Common myeloid progenitor, CD34-positive (primary cell): ENCODE measurements around the gene MYO1B.
A peak's percentile ranks its signal among the peaks of the same experiment; 100 is the strongest.

Experiments
- CTCF ChIA-PET: fragments of 350-600 bp; sonication (Branson Sonifier 250); formaldehyde crosslinking; loops from one replicate; lab custom pipeline; 2021; ENCODE audit warnings: antibody characterized with exemption; lab: Charles Lee
- POLR2A ChIA-PET: fragments of 350-600 bp; sonication (Branson Sonifier 250); formaldehyde crosslinking; loops from one replicate; lab custom pipeline; 2021; ENCODE audit warnings: antibody characterized with exemption; lab: Charles Lee
- DNase-seq, 3 donors: peaks; one replicate each; pipeline versions ENCODE4 v3.0.0 to v3.0.0-alpha.2; 2013
- H3K27ac ChIP-seq, 2 experiments: 1 replicate in 1 of 2; 2 replicates in 1 of 2; pipeline ENCODE4 v1.7.0; 2013; ENCODE audit warnings: inconsistent platforms in 2 of 2, low read length in 2 of 2, mild to moderate bottlenecking in 2 of 2, low read depth in 1 of 2, moderate library complexity in 1 of 2; ENCODE audit not compliant: severe bottlenecking in 2 of 2, insufficient read depth in 1 of 2, poor library complexity in 1 of 2
- H3K27me3 ChIP-seq, 5 experiments: replicated peaks in 2 of 5; 1 replicate in 3 of 5; 2 replicates in 2 of 5; pipeline versions ENCODE4 v1.6.1 to v1.7.0; 2013; ENCODE audit warnings: low read length in 4 of 5, mild to moderate bottlenecking in 2 of 5, moderate library complexity in 2 of 5, inconsistent platforms in 1 of 5; ENCODE audit not compliant: insufficient read depth in 5 of 5, control insufficient read depth in 4 of 5
- H3K36me3 ChIP-seq, 4 experiments: 1 replicate in 2 of 4; 2 replicates in 2 of 4; pipeline versions ENCODE4 v1.6.1 to v1.7.0; 2013; ENCODE audit warnings: low read length in 3 of 4, control low read depth in 1 of 4, mild to moderate bottlenecking in 1 of 4; ENCODE audit not compliant: control insufficient read depth in 4 of 4, insufficient read depth in 4 of 4
- H3K4me1 ChIP-seq, 4 experiments: 1 replicate in 3 of 4; 2 replicates in 1 of 4; pipeline versions ENCODE4 v1.6.1 to v1.7.1; 2013; ENCODE audit warnings: low read length in 3 of 4, mild to moderate bottlenecking in 3 of 4, control low read depth in 1 of 4, inconsistent platforms in 1 of 4, moderate library complexity in 1 of 4; ENCODE audit not compliant: control insufficient read depth in 4 of 4, insufficient read depth in 4 of 4; ENCODE audit errors: control extremely low read depth in 1 of 4
- H3K4me3 ChIP-seq, 7 experiments: 1 replicate in 4 of 7; 2 replicates in 3 of 7; pipeline versions ENCODE4 v1.5.1 to v1.7.0; 2013; ENCODE audit warnings: mild to moderate bottlenecking in 7 of 7, low read length in 6 of 7, moderate library complexity in 6 of 7, inconsistent platforms in 2 of 7, low read depth in 2 of 7, control low read depth in 1 of 7; ENCODE audit not compliant: insufficient read depth in 4 of 7, control insufficient read depth in 1 of 7; ENCODE audit errors: extremely low read depth in 1 of 7
- H3K9me3 ChIP-seq, 5 experiments: 1 replicate in 4 of 5; 2 replicates in 1 of 5; pipeline versions ENCODE4 v1.6.1 to v1.7.1; 2013; ENCODE audit warnings: low read length in 4 of 5, mild to moderate bottlenecking in 2 of 5, inconsistent platforms in 1 of 5, low read depth in 1 of 5, moderate library complexity in 1 of 5; ENCODE audit not compliant: control insufficient read depth in 4 of 5, insufficient read depth in 2 of 5; ENCODE audit errors: control extremely low read depth in 1 of 5
- whole genome bisulfite sequencing: methylation state at CpG from one replicate; pipeline ENCODE4 v1.1.5; 2013; ENCODE audit not compliant: insufficient coverage; 5-methylcytosine and 5-hydroxymethylcytosine counted together

The MYO1B gene

DNA sequence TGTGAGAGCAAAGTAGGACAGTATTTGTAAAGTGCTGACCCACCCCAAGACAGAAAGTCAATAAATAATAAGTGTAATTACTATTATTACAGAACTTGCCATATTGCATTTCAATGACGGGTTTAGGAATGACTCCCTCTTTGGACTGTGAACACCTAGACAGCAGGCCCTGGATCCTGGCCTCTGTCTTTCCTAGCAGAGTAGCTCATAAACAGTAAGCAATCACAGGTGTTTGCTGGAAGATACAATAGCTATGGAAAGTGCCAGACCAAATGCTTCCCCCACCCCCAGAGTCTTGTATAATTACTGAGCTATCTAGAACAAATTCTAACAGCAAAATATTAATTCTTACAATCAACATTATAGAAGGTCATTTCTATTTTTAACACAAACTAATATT, 20.1 kb upstream of the MYO1B start:
- no peaks in the 10 kb centered on the region for H3K27me3 ChIP-seq
- H3K4me1 ChIP-seq, result no peaks in the 10 kb centered on the region
- no peaks in the 10 kb centered on the region for H3K9me3 ChIP-seq
- ChIA-PET POLR2A (no interaction called here), CTCF (interaction anchor here (1.0 to 1.4 kb wide), 2 partner anchors 111 to 296 kb away, joined by 3 to 4 read pairs; no protein-coding TSS in a partner anchor)
- 100% methylated on average over 1 of the region's 1 CpG for WGBS
- DNase-seq, result no peak
- H3K36me3 ChIP-seq, result no peaks in the 10 kb centered on the region
- no peak overlapping the region for H3K27ac ChIP-seq
- no peak overlapping the region for H3K4me3 ChIP-seq

DNA sequence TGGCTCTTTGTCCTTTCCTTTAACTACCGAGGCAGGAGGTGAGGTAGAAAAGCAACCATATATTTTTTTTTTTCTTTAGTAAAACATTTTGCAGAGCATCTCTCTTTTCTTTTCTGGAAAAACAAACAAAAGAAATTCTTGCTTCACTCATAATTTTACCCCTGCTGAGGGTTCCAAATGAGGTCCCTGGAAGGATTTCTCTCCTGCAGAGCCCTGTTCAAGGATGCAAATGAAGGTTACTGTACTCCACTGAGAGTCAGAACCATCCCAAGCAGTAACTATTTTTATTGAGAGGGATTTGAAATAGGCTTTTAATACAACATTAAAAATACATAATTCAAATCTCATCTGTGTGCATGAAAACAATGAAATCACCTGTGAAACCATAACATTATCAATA, 19.5 kb upstream of the MYO1B start:
- no peak for DNase-seq
- no peaks in the 10 kb centered on the region for H3K36me3 ChIP-seq
- no CpG with 5 or more reads among the region's 1 CpG for WGBS
- H3K27ac ChIP-seq, result no peak overlapping the region
- ChIA-PET POLR2A (no interaction called here), CTCF (no interaction called here)
- H3K4me1 ChIP-seq, result no peaks in the 10 kb centered on the region
- H3K27me3 ChIP-seq, result no peaks in the 10 kb centered on the region
- H3K9me3 ChIP-seq, result no peaks in the 10 kb centered on the region
- no peak overlapping the region for H3K4me3 ChIP-seq

GRCh38 chr2:191226196-191226595, 19.0 kb upstream of the MYO1B start:
- ChIA-PET CTCF (no interaction called here), POLR2A (no interaction called here)

DNA sequence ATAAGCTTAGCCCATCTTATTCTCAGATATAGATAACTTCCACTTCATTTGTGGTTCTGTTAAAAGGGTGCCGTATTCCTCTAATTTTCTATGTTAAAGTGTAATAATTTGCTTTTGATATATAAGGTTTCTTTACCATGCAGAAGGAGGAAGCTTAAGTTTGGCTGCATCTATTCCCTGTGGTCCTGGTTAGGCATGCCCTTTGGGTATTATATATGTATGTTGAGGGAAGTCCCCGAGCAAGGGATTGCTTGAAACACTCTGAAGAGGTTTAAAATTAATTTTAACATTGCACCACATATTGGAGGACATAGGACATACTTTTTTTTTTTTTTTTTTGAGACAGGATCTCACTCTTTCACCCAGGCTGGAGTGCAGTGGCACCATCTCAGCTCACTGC, 16.9 kb upstream of the MYO1B start:
- WGBS, result no CpG with 5 or more reads among the region's 2 CpGs
- H3K27me3 ChIP-seq, result no peaks in the 10 kb centered on the region
- no peak overlapping the region for H3K4me3 ChIP-seq
- no peaks in the 10 kb centered on the region for H3K9me3 ChIP-seq
- ChIA-PET CTCF (interaction anchor here (1.7 kb wide), 1 partner anchor 10 kb away, joined by 11 read pairs; no protein-coding TSS in a partner anchor), POLR2A (no interaction called here)
- no peak overlapping the region for H3K27ac ChIP-seq
- no peak for DNase-seq
- no peaks in the 10 kb centered on the region for H3K36me3 ChIP-seq
- no peaks in the 10 kb centered on the region for H3K4me1 ChIP-seq

More at GRCh38 chr2:191226196-191226595, 19.0 kb upstream of the MYO1B start:
- Histone ChIP-seq H3K27me3 (no peaks in the 10 kb centered on the region), H3K4me3 (no peak overlapping the region), H3K4me1 (no peaks in the 10 kb centered on the region), H3K9me3 (no peaks in the 10 kb centered on the region), H3K36me3 (no peaks in the 10 kb centered on the region), H3K27ac (no peak overlapping the region)
- DNase-seq, result no peak
- no CpG with 5 or more reads among the region's 2 CpGs for WGBS

- H3K36me3 ChIP-seq, result no peaks in the 10 kb centered on the region
- CTCF ChIA-PET, result interaction anchor here (1.3 to 1.7 kb wide), 2 partner anchors 11 to 292 kb away, joined by 5 to 11 read pairs; no protein-coding TSS in a partner anchor
- POLR2A ChIA-PET, result no interaction called here
- 100% methylated on average over 6 of the region's 6 CpGs for WGBS
- DNase-seq, result no peak
- H3K27ac ChIP-seq, result no peak overlapping the region
- H3K9me3 ChIP-seq, result no peaks in the 10 kb centered on the region
- no peaks in the 10 kb centered on the region for H3K4me1 ChIP-seq
- no peak overlapping the region for H3K4me3 ChIP-seq
- no peaks in the 10 kb centered on the region for H3K27me3 ChIP-seq
Measured at GRCh38 chr2:191228861-191229260, 16.3 kb upstream of the MYO1B start.

- Histone ChIP-seq H3K36me3 (no peaks in the 10 kb centered on the region), H3K4me1 (no peaks in the 10 kb centered on the region), H3K27ac (no peak overlapping the region), H3K27me3 (no peaks in the 10 kb centered on the region), H3K9me3 (no peaks in the 10 kb centered on the region), H3K4me3 (no peak overlapping the region)
- 78% methylated on average over 5 of the region's 5 CpGs for WGBS
- CTCF ChIA-PET, result interaction anchor here (1.3 to 1.9 kb wide), 4 partner anchors 12 to 291 kb away, joined by 4 to 7 read pairs (median 6); no protein-coding TSS in a partner anchor
- POLR2A ChIA-PET, result no interaction called here
- DNase-seq, result no peak
Measured at GRCh38 chr2:191230174-191230573, 15.0 kb upstream of the MYO1B start.

GRCh38 chr2:191231995-191232394, 13.2 kb upstream of the MYO1B start:
- no peak overlapping the region for H3K27ac ChIP-seq
- ChIA-PET CTCF (interaction anchor here (1.9 kb wide), 1 partner anchor 14 kb away, joined by 7 read pairs; no protein-coding TSS in a partner anchor), POLR2A (no interaction called here)
- no peaks in the 10 kb centered on the region for H3K9me3 ChIP-seq
- H3K36me3 ChIP-seq, result no peaks in the 10 kb centered on the region
- H3K4me1 ChIP-seq, result no peaks in the 10 kb centered on the region
- 67% methylated on average over 2 of the region's 2 CpGs for WGBS
- no peaks in the 10 kb centered on the region for H3K27me3 ChIP-seq
- no peak overlapping the region for H3K4me3 ChIP-seq
- peak in 2 of 3 donors; percentile 16 to 29 for DNase-seq
